ENCODE results near the gene MACO1. TPM values are rescaled to one million over a fixed set of nuclear protein-coding genes. Genes with fewer than 3 reads are reported as not detected.

MACO1 gene
- total and polyA plus RNA-seq, 10 of the 15 experiments (the other 5 are each of a cell fraction or from before 2014, with no cell fraction given): 3.2 to 19.8 (median 10.3) TPM

DNA sequence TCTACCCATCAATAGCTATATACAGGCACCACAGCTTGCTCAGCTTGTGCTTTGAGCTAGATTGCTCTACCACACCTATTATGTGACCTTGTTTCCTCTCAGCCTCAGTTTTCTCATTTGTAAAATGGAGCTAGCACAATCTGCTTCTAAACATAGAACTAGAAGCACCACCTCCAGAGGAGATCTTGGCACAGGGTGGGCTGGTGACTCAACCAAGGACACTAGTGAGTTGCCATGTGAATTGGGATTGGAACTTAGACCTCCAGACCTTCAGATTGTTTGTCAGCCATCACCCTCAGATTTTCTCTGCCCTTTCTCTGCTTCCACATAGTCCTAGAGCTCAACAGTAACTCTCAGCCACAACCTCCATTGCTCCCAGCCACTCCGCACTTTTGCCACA, 3.0 kb upstream of the MACO1 start:
- Histone ChIP-seq H3K79me2 (ENCODE audit: control insufficient read depth, insufficient read depth, low read length) (peaks cover 17% of the 10 kb centered on the region), H3K27me3 (replicated peaks in 1 of 2; ENCODE audit: control insufficient read depth in 2 of 2, insufficient read depth in 2 of 2, low read length in 1 of 2) (no peaks in the 10 kb centered on the region), H4K20me1 (ENCODE audit: control insufficient read depth, insufficient read depth) (no peaks in the 10 kb centered on the region), H3K27ac (ENCODE audit: control insufficient read depth, insufficient read depth) (no peak overlapping the region), H3K4me1 (ENCODE audit: control insufficient read depth, insufficient read depth, low read length) (no peaks in the 10 kb centered on the region), H3K4me2 (ENCODE audit: control insufficient read depth, insufficient read depth) (no peak overlapping the region), H3K9me3 (replicated peaks; ENCODE audit: control insufficient read depth, insufficient read depth, low read length) (no peaks in the 10 kb centered on the region), H3K36me3 (ENCODE audit: control insufficient read depth in 2 of 2, insufficient read depth in 2 of 2, low read length in 1 of 2) (no peaks in the 10 kb centered on the region), H3K9ac (ENCODE audit: control insufficient read depth, insufficient read depth, low read length) (no peak overlapping the region), H2AFZ (ENCODE audit: control insufficient read depth, low read depth, low read length) (no peak overlapping the region), H3K4me3 (no peak overlapping the region)
- no TSS peak for BruUV-seq (replicated peaks)
- intact Hi-C loops (cut with micrococcal nuclease; ENCODE audit: unreplicated experiment): no loop called here
- ATAC-seq (no peak), FAIRE-seq (no peak), DNase-seq (ENCODE audit: low read depth, low spot score) (no peak)
- ChIA-PET POLR2A (interaction anchor here (0.6 to 2.5 kb wide), 2 partner anchors 23 to 501 kb away, joined by 7 to 8 read pairs; no protein-coding TSS in a partner anchor), SMC1A (ENCODE audit: uncharacterized antibody, unreplicated experiment) (interaction anchor here (0.7 to 3.4 kb wide), 6 partner anchors 8 to 74 kb away, joined by 3 to 28 read pairs (median 3); no protein-coding TSS in a partner anchor), CTCF (interaction anchor here (0.7 to 2.7 kb wide), 3 partner anchors 41 to 91 kb away, joined by 3 to 16 read pairs (median 3); no protein-coding TSS in a partner anchor), RAD21 (ENCODE audit: unreplicated experiment) (interaction anchor here (0.8 to 2.1 kb wide), 7 partner anchors 9 to 569 kb away, joined by 3 to 8 read pairs (median 3); no protein-coding TSS in a partner anchor)
- in situ Hi-C loops (cut with MboI): loop anchor here (10.0 kb wide), 1 partner anchor 143 kb away; no protein-coding TSS in a partner anchor
- WGBS (ENCODE audit: insufficient coverage, insufficient replicate concordance, low lambda C conversion rate, missing lambda C conversion rate): 67% methylated on average over 1 of the region's 1 CpG
- TF ChIP-seq BACH1 (IDR thresholded peaks at IDR 0.05; ENCODE audit: borderline replicate concordance): no peak
- TF ChIP-seq DPF2 (IDR thresholded peaks at IDR 0.05): no peak
- no peak for TF ChIP-seq CREM (IDR thresholded peaks at IDR 0.05; ENCODE audit: low read depth)
- TF ChIP-seq SP1 (IDR thresholded peaks at IDR 0.05; ENCODE audit: low read depth, low read length): no peak
- no peak for TF ChIP-seq POLR2AphosphoS2 (IDR thresholded peaks at IDR 0.05; ENCODE audit: low read depth, low read length)
- TF ChIP-seq SIX5 (IDR thresholded peaks at IDR 0.05; ENCODE audit: low read depth, low read length, severe bottlenecking): no peak
- TF ChIP-seq NRF1 (conservative IDR thresholded peaks at IDR 0.05; ENCODE audit: low read depth, low read length): no peak
- TF ChIP-seq, protein P1, sequence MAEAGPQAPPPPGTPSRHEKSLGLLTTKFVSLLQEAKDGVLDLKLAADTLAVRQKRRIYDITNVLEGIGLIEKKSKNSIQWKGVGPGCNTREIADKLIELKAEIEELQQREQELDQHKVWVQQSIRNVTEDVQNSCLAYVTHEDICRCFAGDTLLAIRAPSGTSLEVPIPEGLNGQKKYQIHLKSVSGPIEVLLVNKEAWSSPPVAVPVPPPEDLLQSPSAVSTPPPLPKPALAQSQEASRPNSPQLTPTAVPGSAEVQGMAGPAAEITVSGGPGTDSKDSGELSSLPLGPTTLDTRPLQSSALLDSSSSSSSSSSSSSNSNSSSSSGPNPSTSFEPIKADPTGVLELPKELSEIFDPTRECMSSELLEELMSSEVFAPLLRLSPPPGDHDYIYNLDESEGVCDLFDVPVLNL (IDR thresholded peaks at IDR 0.05; ENCODE audit: low read depth, low read length): no peak
- TF ChIP-seq, protein P2, sequence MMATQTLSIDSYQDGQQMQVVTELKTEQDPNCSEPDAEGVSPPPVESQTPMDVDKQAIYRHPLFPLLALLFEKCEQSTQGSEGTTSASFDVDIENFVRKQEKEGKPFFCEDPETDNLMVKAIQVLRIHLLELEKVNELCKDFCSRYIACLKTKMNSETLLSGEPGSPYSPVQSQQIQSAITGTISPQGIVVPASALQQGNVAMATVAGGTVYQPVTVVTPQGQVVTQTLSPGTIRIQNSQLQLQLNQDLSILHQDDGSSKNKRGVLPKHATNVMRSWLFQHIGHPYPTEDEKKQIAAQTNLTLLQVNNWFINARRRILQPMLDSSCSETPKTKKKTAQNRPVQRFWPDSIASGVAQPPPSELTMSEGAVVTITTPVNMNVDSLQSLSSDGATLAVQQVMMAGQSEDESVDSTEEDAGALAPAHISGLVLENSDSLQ (IDR thresholded peaks at IDR 0.05): no peak
- TF ChIP-seq ZNF217 (IDR thresholded peaks at IDR 0.05): no peak
- TF ChIP-seq RCOR1 (conservative IDR thresholded peaks at IDR 0.05; ENCODE audit: low read depth, low read length): no peak
- TF ChIP-seq, protein P3, sequence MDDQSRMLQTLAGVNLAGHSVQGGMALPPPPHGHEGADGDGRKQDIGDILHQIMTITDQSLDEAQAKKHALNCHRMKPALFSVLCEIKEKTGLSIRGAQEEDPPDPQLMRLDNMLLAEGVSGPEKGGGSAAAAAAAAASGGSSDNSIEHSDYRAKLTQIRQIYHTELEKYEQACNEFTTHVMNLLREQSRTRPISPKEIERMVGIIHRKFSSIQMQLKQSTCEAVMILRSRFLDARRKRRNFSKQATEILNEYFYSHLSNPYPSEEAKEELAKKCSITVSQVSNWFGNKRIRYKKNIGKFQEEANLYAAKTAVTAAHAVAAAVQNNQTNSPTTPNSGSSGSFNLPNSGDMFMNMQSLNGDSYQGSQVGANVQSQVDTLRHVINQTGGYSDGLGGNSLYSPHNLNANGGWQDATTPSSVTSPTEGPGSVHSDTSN (IDR thresholded peaks at IDR 0.05; ENCODE audit: insufficient replicate concordance, low read depth, low read length): no peak
- no peak for TF ChIP-seq HCFC1 (IDR thresholded peaks at IDR 0.05; ENCODE audit: low read length)
- TF ChIP-seq, protein P4, sequence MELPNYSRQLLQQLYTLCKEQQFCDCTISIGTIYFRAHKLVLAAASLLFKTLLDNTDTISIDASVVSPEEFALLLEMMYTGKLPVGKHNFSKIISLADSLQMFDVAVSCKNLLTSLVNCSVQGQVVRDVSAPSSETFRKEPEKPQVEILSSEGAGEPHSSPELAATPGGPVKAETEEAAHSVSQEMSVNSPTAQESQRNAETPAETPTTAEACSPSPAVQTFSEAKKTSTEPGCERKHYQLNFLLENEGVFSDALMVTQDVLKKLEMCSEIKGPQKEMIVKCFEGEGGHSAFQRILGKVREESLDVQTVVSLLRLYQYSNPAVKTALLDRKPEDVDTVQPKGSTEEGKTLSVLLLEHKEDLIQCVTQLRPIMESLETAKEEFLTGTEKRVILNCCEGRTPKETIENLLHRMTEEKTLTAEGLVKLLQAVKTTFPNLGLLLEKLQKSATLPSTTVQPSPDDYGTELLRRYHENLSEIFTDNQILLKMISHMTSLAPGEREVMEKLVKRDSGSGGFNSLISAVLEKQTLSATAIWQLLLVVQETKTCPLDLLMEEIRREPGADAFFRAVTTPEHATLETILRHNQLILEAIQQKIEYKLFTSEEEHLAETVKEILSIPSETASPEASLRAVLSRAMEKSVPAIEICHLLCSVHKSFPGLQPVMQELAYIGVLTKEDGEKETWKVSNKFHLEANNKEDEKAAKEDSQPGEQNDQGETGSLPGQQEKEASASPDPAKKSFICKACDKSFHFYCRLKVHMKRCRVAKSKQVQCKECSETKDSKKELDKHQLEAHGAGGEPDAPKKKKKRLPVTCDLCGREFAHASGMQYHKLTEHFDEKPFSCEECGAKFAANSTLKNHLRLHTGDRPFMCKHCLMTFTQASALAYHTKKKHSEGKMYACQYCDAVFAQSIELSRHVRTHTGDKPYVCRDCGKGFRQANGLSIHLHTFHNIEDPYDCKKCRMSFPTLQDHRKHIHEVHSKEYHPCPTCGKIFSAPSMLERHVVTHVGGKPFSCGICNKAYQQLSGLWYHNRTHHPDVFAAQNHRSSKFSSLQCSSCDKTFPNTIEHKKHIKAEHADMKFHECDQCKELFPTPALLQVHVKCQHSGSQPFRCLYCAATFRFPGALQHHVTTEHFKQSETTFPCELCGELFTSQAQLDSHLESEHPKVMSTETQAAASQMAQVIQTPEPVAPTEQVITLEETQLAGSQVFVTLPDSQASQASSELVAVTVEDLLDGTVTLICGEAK (IDR thresholded peaks at IDR 0.05; ENCODE audit: borderline replicate concordance): no peak
